ENCODE results near the gene BCAP29.

DNA sequence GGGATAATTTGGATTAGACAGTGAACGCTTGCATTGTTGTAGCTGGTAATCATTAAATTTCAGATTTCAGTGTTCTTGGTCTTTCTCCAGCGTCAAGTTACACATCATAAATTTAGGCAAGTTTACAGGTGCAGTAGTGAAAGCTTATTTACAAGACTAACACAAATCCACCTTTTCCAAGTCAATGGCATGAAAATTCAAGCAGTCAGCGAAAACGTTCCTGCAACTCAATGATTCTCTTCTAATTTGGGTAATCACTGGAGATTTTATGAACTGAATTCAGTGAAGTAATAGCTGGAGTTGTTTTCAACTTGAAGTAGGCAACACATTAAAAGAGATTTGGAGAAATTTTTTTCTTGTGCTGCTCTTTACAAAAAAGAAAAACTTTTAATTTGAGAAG is 17.9 kb downstream of the BCAP29 start:
- TF ChIP-seq FOSL1 (IDR thresholded peaks at IDR 0.05; ENCODE audit: insufficient read depth, low read depth, low read length) (no peak), ASH2L (IDR thresholded peaks at IDR 0.05; ENCODE audit: low read length) (no peak), MAFK (IDR thresholded peaks at IDR 0.05; ENCODE audit: low read depth, low read length) (no peak), POLR2A (IDR thresholded peaks at IDR 0.05; ENCODE audit: control extremely low read depth in 1 of 2, low read depth in 2 of 2, low read length in 2 of 2) (no peak), POU5F1 (IDR thresholded peaks at IDR 0.05; ENCODE audit: low read depth, low read length) (no peak), ZNF274 (IDR thresholded peaks at IDR 0.05; ENCODE audit: borderline replicate concordance, extremely low read depth, low read length) (no peak), RFX5 (IDR thresholded peaks at IDR 0.05; ENCODE audit: borderline replicate concordance, low read depth, low read length) (no peak), KDM5A (IDR thresholded peaks at IDR 0.05; ENCODE audit: low read length) (no peak), POLR2AphosphoS5 (IDR thresholded peaks at IDR 0.05; ENCODE audit: low read depth, low read length) (no peak), SIX5 (IDR thresholded peaks at IDR 0.05; ENCODE audit: low read depth, low read length) (no peak), EP300 (IDR thresholded peaks at IDR 0.05; ENCODE audit: borderline replicate concordance in 1 of 2, low read depth in 2 of 2, low read length in 2 of 2) (no peak), EGR1 (IDR thresholded peaks at IDR 0.05; ENCODE audit: borderline replicate concordance, low read depth, low read length) (no peak), SIN3A (conservative IDR thresholded peaks at IDR 0.05 in 1 of 2, IDR thresholded peaks at IDR 0.05 in 1 of 2; ENCODE audit: low read depth in 1 of 2, low read length in 2 of 2) (no peak)
- TF ChIP-seq, protein P1, sequence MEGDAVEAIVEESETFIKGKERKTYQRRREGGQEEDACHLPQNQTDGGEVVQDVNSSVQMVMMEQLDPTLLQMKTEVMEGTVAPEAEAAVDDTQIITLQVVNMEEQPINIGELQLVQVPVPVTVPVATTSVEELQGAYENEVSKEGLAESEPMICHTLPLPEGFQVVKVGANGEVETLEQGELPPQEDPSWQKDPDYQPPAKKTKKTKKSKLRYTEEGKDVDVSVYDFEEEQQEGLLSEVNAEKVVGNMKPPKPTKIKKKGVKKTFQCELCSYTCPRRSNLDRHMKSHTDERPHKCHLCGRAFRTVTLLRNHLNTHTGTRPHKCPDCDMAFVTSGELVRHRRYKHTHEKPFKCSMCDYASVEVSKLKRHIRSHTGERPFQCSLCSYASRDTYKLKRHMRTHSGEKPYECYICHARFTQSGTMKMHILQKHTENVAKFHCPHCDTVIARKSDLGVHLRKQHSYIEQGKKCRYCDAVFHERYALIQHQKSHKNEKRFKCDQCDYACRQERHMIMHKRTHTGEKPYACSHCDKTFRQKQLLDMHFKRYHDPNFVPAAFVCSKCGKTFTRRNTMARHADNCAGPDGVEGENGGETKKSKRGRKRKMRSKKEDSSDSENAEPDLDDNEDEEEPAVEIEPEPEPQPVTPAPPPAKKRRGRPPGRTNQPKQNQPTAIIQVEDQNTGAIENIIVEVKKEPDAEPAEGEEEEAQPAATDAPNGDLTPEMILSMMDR (IDR thresholded peaks at IDR 0.05; ENCODE audit: control extremely low read depth in 1 of 3, insufficient read depth in 1 of 3, low read depth in 1 of 3, low read length in 3 of 3), result no peak

Measured in H1 (cell line).